Measurements from ENCODE around the gene SIX2. TPM values are rescaled to one million over a fixed set of nuclear protein-coding genes. Genes with fewer than 3 reads are reported as not detected.

Gene SIX2
- total RNA-seq, 1 donor from 2014 or later, result not detected

DNA sequence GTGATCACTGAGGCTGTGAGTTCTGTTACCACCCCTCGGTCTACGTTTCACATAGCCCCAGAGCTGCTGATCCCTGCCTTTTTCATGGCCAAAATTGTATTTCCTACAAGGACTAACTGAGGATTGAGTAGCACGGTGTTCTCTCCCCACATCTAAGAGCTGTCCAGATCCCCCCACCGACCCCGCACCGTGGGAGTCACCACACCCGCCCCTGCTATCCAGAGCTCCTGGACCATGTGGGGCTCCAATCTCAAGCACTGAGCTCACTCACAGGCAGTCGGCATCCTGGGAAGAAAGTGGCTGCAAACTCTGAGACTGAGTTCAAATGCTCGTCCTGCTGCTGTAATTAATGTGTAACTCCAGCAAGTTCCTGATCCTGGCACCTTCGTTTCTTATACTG is 9.7 kb downstream of the SIX2 start:
- intact Hi-C loops (cut with DNase I), result no loop called here
- ATAC-seq (no peak), DNase-seq (no peak)
- H3K4me1 ChIP-seq, result peaks cover 26% of the 10 kb centered on the region
- no peaks in the 10 kb centered on the region for H3K9me3 ChIP-seq
- no peak overlapping the region for H3K27ac ChIP-seq
- TF ChIP-seq, protein P1, sequence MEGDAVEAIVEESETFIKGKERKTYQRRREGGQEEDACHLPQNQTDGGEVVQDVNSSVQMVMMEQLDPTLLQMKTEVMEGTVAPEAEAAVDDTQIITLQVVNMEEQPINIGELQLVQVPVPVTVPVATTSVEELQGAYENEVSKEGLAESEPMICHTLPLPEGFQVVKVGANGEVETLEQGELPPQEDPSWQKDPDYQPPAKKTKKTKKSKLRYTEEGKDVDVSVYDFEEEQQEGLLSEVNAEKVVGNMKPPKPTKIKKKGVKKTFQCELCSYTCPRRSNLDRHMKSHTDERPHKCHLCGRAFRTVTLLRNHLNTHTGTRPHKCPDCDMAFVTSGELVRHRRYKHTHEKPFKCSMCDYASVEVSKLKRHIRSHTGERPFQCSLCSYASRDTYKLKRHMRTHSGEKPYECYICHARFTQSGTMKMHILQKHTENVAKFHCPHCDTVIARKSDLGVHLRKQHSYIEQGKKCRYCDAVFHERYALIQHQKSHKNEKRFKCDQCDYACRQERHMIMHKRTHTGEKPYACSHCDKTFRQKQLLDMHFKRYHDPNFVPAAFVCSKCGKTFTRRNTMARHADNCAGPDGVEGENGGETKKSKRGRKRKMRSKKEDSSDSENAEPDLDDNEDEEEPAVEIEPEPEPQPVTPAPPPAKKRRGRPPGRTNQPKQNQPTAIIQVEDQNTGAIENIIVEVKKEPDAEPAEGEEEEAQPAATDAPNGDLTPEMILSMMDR (IDR thresholded peaks at IDR 0.05), result no peak
- H3K27me3 ChIP-seq, result peaks cover 89% of the 10 kb centered on the region
- no peaks in the 10 kb centered on the region for H3K36me3 ChIP-seq
- H3K4me3 ChIP-seq, result no peak overlapping the region

DNA sequence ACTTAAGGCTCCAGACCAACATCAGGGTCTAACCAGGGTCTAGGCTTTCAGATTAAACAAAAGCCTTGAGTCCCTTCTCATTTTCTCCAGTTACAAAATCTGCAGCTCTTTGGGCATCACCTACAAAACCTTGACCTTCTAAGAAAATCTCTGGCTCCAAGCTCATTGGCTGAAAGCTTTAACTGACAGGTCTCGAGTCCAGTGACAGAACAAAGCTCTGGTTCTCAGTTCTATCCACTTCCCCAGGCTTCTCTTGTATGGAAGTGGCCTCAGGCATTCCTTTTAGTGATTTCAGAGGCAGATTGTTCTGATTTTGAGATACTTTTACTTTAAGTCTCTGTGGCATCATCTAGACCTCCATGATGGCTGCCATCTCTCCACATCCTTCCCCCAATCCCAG is 11.3 kb downstream of the SIX2 start:
- ATAC-seq, result no peak
- no peaks in the 10 kb centered on the region for H3K36me3 ChIP-seq
- DNase-seq, result no peak
- H3K9me3 ChIP-seq, result no peaks in the 10 kb centered on the region
- peaks cover 16% of the 10 kb centered on the region for H3K4me1 ChIP-seq
- TF ChIP-seq, protein P1 (IDR thresholded peaks at IDR 0.05), result no peak
- peaks cover 81% of the 10 kb centered on the region for H3K27me3 ChIP-seq
- intact Hi-C loops (cut with DNase I), result no loop called here
- H3K27ac ChIP-seq, result no peak overlapping the region
- H3K4me3 ChIP-seq, result no peak overlapping the region

DNA sequence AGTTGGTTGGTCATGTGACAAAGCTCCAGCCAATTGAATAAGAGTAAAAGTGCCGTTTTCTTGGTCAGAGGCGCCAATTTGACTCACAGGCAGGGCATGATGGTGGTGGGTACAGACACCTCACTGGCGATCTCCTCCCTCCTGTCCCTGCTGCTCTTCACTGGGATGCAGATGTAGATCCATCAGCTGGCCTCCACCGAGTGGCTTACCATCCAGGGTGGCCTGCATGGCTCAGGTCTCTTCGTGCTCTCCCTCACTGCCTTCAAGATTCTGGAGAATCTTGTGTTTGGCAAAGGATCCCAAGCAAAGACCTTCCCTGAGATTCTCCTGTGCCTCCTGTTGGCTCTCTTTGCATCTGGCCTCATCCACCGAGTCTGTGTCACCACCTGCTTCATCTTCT is 12.9 kb downstream of the SIX2 start:
- Histone ChIP-seq H3K36me3 (no peaks in the 10 kb centered on the region), H3K4me1 (peaks cover 9% of the 10 kb centered on the region), H3K9me3 (no peaks in the 10 kb centered on the region), H3K27me3 (peaks cover 65% of the 10 kb centered on the region), H3K4me3 (no peak overlapping the region), H3K27ac (no peak overlapping the region)
- ATAC-seq (no peak), DNase-seq (no peak)
- TF ChIP-seq, protein P1 (IDR thresholded peaks at IDR 0.05), result no peak
- intact Hi-C loops (cut with DNase I), result no loop called here

DNA sequence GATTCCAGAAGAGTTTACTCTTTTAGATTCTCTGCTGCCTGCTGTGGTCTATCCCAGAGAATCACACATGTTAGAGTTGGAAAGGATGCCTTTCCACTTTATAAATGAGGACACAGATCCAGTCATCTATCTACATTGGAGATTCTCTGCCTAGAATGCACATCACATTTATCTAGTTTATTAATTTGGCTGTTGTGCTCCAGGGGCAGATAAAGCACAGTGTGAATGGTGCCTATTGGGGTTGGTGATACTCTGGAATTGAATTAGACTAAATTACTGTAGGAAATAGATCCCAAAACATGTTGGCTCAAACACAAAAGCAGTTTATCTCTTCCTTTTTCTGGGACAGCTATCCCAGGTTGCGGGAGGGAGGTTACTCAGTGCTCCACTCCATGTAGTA is 14.9 kb downstream of the SIX2 start:
- H3K9me3 ChIP-seq, result no peaks in the 10 kb centered on the region
- no peak overlapping the region for H3K27ac ChIP-seq
- TF ChIP-seq, protein P1 (IDR thresholded peaks at IDR 0.05), result no peak
- no peak for ATAC-seq
- no peak for DNase-seq
- no peaks in the 10 kb centered on the region for H3K36me3 ChIP-seq
- H3K4me1 ChIP-seq, result no peaks in the 10 kb centered on the region
- peaks cover 45% of the 10 kb centered on the region for H3K27me3 ChIP-seq
- intact Hi-C loops (cut with DNase I), result no loop called here
- H3K4me3 ChIP-seq, result no peak overlapping the region

DNA sequence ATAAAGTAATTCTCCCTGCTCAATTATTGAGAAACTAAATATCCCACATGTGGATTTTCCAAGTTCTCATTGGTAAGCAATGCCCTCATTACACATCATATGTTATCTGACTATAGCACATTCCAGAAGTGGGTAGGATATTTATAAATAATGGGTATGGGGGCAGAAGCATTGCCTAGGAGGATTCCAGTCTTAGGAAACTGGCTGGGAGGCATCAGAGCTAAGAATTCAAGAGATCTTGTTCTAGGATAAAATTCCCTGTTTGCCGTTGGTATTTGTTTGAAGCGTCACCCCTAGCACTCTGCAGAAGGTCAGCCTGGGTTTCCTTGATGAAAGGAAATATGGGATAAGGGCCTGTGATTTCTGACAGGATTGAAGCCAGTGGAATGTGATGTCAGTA is 20.1 kb downstream of the SIX2 start:
- Histone ChIP-seq H3K4me1 (no peaks in the 10 kb centered on the region), H3K4me3 (no peak overlapping the region), H3K9me3 (no peaks in the 10 kb centered on the region), H3K27me3 (peaks cover 6% of the 10 kb centered on the region), H3K27ac (no peak overlapping the region), H3K36me3 (no peaks in the 10 kb centered on the region)
- intact Hi-C loops (cut with DNase I), result no loop called here
- TF ChIP-seq, protein P1 (IDR thresholded peaks at IDR 0.05), result no peak
- ATAC-seq, result no peak
- no peak for DNase-seq

All from upper lobe of right lung (tissue), 1 donor.